Measurements from ENCODE around the gene LNX1.

LNX1 gene

GRCh38 chr4:53574528-53574927 lies 16.8 kb downstream of the LNX1 start:
- DNase-seq (ENCODE audit: extremely low read depth in 1 of 2, low read depth in 1 of 2): no peak

- DNase-seq (ENCODE audit: extremely low read depth in 1 of 2, low read depth in 1 of 2): no peak
Measured at GRCh38 chr4:53573696-53574095, 17.6 kb downstream of the LNX1 start.

DNA sequence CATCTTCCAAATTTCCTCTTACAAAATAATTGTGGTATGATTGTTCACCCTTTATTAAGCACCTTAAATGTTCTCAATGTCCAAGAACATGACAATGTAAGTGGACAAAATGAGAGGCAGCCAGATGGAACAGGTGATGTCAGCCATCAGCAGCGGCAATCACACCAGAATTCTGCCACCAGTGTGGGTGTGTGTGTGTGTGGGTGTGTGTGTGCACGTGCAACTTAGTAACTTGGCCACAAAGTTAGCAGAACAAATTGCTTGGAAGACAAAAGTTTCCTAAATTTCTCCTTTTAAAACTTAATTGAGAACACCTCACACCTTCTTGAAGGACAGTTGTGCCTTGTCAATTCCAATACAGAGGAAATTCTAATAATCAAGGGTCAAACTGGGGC lies 18.7 kb downstream of the LNX1 start:
- no peak for DNase-seq (ENCODE audit: extremely low read depth in 1 of 2, low read depth in 1 of 2)

DNA sequence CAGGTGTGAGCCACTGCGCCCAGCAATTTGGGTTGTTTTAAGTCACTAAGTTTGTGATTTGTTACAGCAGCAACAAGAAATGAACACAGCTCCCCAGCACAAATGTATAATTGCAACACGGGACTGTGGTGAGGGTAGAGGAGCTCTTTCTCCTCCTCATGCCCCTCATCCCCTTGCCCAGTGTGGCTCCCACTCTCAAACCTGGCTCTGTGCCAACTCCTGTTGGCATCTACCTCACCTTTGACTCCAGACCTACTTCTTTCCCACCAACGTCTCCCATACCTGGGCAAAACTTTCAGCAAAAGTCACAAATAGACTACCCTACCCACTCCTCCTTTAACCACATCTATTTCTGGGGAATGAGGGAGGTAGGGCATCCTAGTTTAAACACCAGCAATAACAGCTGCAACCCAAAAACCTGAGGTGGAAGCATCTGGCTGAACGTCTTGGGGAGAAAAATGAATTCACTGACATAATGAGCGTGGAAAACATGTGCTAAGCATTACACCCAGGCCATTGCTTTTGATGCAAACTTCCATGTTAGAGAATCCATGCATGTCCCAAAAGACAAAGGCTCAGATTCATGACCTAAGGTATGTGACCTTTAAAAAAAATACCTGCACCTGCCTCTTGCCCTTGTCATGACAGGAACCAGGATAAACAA lies 19.2 kb downstream of the LNX1 start:
- DNase-seq (ENCODE audit: extremely low read depth in 1 of 2, low read depth in 1 of 2): no peak

- no peak for DNase-seq (ENCODE audit: extremely low read depth in 1 of 2, low read depth in 1 of 2)
Measured at GRCh38 chr4:53563824-53564223, 27.5 kb downstream of the LNX1 start.

DNA sequence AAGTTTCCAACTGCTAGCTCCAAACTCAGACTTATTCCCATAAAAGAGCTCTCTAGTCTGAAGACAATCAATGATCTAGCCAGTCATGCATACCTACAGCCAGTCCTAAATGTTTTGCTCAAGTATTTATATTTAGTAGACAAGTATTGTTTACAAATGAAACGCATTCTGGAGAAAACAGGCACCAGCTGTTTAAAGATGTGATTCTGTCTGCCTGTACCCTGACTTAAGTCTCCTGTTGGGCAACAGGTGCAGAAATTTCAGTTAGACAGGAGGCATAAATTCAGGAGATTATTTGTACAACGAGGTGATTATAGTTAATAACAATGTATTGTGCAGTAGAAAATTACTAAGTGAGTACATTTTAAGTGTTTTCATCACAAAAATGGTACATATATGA lies 28.9 kb downstream of the LNX1 start:
- DNase-seq (ENCODE audit: extremely low read depth in 1 of 2, low read depth in 1 of 2): no peak

- DNase-seq (ENCODE audit: extremely low read depth in 1 of 2, low read depth in 1 of 2): no peak
Measured at GRCh38 chr4:53559021-53559620, 32.2 kb downstream of the LNX1 start.

DNA sequence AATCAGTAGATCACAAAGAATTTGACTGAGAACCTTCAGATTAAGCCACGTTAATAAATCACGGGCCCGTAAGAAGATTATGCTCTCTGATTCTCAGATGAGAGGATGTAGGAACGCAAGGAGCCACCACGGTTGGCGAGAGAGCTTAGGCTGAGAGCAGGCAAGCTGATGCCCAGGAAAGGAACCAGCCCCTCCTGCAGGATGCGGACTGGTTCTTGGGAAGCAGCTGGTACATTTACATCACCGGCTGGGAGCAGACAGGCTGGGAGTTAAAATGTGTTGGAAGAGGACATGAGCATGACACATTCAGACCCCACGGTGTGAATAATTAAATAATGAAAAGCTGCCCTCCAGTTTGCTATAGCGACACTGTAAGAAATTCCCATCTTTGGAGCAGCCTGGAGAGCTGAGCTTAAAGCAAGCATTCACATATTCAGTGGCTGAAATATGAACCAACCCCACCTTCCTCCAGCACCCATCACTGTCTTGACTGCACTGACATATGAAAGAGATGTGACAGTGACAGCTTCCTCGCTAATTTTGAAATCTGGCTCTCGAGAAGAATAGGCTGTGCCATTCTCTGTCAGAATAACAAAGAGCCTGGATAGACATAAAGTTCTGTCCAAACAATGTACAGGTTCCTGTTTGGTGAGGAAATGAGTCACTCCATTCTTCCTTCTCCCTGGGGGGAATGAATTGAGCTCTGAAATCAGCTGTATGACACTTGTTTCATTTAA lies 33.1 kb downstream of the LNX1 start:
- DNase-seq (ENCODE audit: extremely low read depth in 1 of 2, low read depth in 1 of 2): no peak

GRCh38 chr4:53557669-53558064 lies 33.6 kb downstream of the LNX1 start:
- no peak for DNase-seq (ENCODE audit: extremely low read depth in 1 of 2, low read depth in 1 of 2)

DNA sequence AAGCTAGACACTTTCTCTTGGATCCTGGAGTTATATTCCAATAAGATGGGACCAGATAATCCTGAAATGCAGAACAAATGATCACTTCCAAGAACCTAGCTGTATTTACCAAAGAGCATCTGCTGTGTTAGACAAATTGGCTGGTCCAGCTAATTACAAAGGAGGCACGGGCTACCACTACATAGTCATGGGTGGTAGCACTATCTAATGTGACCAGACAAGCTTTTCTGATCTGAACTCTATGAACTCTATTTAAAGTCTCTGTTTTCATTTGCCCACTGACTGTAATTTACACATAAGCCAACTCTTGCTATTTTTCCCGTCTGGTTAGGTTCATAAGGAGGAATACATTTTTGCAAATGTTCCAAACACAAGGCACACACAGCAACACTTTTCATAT lies 34.6 kb downstream of the LNX1 start:
- DNase-seq (ENCODE audit: extremely low read depth in 1 of 2, low read depth in 1 of 2): no peak

DNA sequence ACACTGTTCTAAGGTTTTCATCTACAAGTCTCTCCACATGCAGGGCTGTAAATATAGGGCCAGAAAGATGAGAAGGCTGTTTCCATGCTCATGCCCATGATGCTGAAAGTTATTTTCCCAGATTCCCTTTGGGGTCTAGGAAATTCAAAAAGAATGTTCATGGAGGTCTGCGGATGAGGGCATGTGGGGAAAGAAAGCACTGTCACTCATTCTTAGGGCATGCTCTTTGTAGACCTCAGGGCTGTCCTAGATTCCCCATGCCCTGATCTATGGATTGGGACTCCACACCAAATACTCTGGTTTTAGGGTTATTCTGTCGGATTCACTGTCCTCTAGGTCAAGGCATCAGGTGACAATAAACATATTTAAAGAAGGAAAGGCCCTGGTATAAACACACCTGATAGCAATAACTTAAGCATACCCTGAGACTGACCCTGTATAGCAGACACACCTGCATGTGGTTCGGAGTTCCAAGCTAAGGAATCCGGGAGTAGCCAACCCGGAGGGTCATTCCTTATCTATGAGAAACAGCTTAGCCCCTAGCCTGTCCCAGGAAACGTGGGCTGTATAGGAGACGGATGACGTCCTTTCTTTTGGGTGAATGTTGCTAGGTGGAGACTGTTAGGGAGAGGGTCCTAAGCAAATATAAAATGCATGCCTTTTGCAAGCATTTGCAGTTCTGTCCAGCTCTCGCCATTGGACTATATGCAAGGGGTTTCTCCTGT lies 37.6 kb downstream of the LNX1 start:
- DNase-seq (ENCODE audit: extremely low read depth in 1 of 2, low read depth in 1 of 2): no peak

GRCh38 chr4:53552711-53553110 lies 38.6 kb downstream of the LNX1 start:
- no peak for DNase-seq (ENCODE audit: extremely low read depth in 1 of 2, low read depth in 1 of 2)

- DNase-seq (ENCODE audit: extremely low read depth in 1 of 2, low read depth in 1 of 2): no peak
Measured at GRCh38 chr4:53551958-53552357, 39.3 kb downstream of the LNX1 start.

GRCh38 chr4:53551281-53551864 lies 39.9 kb downstream of the LNX1 start:
- DNase-seq (ENCODE audit: extremely low read depth in 1 of 2, low read depth in 1 of 2): no peak

GRCh38 chr4:53548662-53549061 lies 42.6 kb downstream of the LNX1 start:
- DNase-seq (ENCODE audit: extremely low read depth in 1 of 2, low read depth in 1 of 2): no peak

- DNase-seq (ENCODE audit: extremely low read depth in 1 of 2, low read depth in 1 of 2): no peak
Measured at GRCh38 chr4:53547983-53548382, 43.3 kb downstream of the LNX1 start.

DNA sequence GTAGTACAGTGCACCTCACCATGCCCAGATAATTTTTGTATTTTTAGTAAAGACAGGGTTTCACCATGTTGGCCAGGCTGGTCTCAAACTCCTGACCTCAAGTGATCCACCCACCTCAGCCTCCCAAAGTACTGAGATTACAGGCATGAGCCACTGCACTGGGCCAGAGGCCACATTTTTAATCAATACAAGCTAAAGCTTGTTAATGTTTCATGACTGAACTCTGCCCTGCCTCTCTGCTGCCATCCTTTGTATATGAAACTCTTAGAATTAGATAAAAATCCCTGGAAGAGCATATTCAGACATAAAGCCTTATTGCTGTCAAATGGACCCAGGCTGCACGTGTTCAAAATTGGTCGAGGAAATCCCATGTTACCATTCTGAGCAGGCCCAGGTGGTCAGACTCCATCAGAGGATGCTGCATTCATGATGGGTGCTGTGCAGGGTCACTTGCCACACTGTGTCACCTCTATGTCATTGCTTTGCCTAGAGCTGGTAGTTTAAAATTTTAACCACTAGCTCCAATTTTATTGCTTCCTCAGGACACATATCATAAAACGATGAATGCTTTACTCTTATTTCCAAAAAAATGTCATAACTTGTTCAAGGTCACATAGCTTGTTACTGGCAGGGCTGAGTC lies 45.2 kb downstream of the LNX1 start:
- DNase-seq (ENCODE audit: extremely low read depth in 1 of 2, low read depth in 1 of 2): no peak

- DNase-seq (ENCODE audit: extremely low read depth in 1 of 2, low read depth in 1 of 2): no peak
Measured at GRCh38 chr4:53545273-53545672, 46.0 kb downstream of the LNX1 start.

DNA sequence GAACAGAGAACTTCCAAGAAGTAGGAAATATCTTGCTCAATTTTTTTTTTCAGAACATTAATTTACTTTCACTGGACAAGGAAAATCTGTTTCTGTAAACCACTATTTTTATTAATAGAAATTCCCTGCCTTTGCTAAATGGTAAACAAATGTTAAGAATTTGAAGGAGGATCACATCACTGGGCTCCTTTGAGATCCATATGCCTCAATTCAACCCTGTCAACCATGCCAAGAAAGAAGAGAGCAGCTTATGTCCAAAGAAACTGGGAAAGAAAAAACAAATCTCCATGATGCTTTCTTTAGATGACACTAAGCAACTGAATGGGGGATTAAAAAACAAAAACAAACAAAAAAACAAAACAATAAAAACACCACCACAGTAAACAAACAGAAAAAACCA lies 47.7 kb downstream of the LNX1 start:
- no peak for DNase-seq (ENCODE audit: extremely low read depth in 1 of 2, low read depth in 1 of 2)

DNA sequence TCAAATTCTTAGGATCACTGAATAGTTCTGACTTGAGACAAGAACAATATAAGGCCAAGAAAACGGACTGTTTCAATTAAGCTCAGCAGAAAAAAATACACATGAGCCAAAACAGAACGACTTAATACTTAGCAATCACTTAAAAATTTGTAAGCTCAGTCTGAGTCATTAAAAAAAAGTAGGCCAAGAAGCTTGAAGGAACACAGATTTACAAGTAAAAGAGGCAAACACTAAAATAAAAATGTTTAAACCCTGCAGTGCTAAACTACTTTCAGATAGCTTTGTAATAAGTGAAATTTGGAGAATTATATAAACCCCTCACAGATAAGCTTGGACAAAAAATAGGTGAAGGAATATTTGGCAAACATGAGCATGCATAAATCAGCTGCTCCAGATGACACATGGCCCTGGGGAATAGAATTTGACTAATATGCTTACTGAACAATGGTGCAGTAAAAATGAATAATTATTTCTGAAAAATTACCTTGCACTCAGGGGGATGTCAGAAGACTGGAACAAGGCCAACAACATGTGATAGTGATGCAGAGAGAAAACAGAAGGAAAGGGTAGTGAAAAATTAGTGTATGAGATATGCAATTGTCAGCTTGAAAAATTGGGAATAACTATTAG lies 49.6 kb downstream of the LNX1 start:
- DNase-seq (ENCODE audit: extremely low read depth in 1 of 2, low read depth in 1 of 2): no peak

Data from activated CD8-positive, alpha-beta memory T cell treated with anti-CD3 and anti-CD28 coated beads for 1 hour (primary cell).